GM13976 (cell line): ENCODE data around the gene VPS51.

ENCODE experiments used
- DNase-seq: peaks from one replicate; pipeline ENCODE4 v3.0.0; 2012; ENCODE audit warnings: low spot score
- in situ Hi-C: fragments of 300-500 bp; cut with MboI; formaldehyde crosslinking; loops from one replicate; pipeline ENCODE4 v1.12.0; 2022; ENCODE audit warnings: low sequenced_read_pairs, mixed read lengths, inconsistent platforms; ENCODE audit not compliant: unreplicated experiment
- TF ChIP-seq, protein P1 (sequence below): IDR thresholded peaks from 2 replicates; pipeline ENCODE4 v1.5.1; 2012; ENCODE audit warnings: borderline replicate concordance, mild to moderate bottlenecking; ENCODE audit not compliant: insufficient read depth; ENCODE audit errors: extremely low read depth, missing control alignments, control extremely low read depth

VPS51 gene

GRCh38 chr11:65131417-65131776 is 35.4 kb downstream of the VPS51 start:
- TF ChIP-seq, protein P1, sequence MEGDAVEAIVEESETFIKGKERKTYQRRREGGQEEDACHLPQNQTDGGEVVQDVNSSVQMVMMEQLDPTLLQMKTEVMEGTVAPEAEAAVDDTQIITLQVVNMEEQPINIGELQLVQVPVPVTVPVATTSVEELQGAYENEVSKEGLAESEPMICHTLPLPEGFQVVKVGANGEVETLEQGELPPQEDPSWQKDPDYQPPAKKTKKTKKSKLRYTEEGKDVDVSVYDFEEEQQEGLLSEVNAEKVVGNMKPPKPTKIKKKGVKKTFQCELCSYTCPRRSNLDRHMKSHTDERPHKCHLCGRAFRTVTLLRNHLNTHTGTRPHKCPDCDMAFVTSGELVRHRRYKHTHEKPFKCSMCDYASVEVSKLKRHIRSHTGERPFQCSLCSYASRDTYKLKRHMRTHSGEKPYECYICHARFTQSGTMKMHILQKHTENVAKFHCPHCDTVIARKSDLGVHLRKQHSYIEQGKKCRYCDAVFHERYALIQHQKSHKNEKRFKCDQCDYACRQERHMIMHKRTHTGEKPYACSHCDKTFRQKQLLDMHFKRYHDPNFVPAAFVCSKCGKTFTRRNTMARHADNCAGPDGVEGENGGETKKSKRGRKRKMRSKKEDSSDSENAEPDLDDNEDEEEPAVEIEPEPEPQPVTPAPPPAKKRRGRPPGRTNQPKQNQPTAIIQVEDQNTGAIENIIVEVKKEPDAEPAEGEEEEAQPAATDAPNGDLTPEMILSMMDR, result no peak
- in situ Hi-C loops, result no loop called here
- no peak for DNase-seq

DNA sequence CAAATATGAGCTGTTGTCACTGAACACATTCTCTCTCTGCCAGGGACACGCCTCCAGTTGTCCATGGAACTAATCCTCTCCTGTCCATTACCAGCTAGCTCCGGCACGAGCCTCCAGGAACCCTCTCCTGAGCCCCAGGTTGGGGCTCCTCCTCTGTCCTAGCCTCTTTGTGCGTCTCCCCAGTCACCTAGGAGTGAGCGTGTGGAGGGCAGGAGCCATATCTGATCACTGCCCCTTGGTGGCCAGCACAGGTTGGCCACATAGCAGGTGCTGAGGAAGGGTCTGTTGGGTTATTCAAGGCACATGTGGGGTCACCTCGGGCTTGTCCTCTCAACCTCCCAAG is 35.9 kb downstream of the VPS51 start:
- TF ChIP-seq, protein P1, result no peak
- no peak for DNase-seq
- in situ Hi-C loops, result no loop called here

DNA sequence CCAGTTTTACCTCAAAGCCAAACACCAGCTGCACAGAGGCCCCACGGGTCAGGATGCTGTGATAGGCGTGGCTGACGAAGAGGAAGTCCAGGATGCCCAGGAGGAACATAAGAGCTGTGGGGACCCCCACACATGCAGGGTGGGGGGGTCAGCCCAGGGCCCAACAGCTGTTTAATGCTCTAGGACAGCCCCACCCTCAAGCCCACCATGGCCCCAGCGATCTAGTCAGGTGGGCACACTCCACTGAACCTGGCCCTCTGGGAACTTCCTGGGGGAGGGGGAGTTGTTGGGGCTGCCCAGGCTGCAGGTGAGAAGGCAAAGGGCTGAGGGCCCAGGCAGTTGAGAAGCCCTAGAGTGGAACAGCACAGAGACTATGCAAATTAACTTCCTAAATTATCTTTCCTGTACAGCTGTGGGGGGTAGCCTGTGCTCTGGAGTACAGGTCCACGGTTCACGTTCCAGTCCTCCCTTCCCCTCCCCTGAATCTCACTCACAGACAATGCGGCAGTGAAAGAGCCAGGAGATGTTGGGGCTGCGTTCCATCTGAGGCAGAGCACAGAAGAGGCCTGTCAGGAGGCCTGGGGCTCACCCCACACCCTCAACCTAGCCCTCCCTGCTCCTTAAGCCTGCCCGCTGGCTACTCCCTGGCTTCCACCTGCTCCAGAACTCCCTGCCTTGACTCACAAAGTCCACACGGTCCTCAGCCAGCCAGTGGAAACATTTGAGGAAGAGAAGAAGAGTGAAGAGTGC is 36.4 kb downstream of the VPS51 start:
- DNase-seq, result peak; percentile 69
- in situ Hi-C loops, result no loop called here
- TF ChIP-seq, protein P1, result no peak

- in situ Hi-C loops, result no loop called here
- DNase-seq, result peak; percentile 74
- TF ChIP-seq, protein P1, result no peak
Observed at GRCh38 chr11:65132988-65133700, 37.1 kb downstream of the VPS51 start.

DNA sequence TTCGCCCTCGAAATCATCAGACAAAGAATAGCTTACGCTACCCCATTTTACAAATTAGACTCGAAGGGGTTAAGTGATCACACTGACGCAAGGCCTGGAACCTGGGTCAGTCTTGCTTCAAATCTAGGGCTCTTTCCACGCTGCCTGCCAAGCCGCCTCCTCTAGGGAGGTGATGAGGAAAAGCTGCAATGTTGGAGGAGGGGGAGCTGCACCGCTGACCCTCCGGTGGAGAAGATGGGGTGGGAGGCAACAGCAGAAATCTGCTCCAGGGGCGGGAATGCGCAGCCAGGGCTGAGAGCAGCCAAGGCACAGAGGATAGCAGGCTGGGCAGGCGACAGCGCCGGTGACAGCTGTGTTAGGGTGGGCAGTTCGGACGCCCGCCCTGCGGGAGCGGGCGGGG is 37.7 kb downstream of the VPS51 start:
- no peak for DNase-seq
- TF ChIP-seq, protein P1, result no peak
- in situ Hi-C loops, result no loop called here

DNA sequence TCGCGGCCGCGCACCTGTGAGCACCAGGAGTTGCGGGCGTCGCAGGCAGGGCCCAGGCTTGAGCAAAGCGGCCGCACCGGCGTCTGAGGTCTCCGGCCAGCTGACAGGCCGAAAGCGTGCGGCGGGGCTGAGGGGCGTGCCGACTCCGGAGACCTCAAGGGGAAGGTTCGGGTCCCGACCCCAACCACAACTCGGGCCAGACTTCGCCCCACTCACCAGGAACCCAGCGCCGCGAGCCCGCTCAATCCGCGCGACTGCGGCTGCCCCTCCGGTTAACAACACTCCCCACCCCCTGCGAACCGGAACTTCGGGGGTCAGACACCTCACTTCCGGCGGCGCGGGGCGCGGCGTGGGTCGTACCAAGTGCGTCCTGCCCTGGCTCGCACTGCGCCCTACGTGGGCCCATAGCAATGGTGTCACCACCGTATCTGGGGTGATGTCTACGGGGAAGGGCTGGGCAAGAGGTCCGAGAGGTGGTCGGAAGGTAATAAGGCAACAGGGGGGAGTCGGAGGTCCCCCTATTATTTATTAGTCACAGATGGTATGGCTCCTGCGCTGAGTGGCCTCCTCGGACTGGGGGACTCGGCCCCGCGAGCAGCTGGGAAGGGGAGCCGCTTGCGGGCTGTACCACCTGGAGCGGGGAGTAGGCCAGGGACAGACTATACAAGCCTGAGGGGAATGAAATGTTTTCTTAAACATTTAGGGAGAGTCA is 38.4 kb downstream of the VPS51 start, which contains the start of gene SYVN1:
Gene SYVN1 (minus strand): TSS at position 280 of the 712 bp plus-strand sequence. CDS start 918 bp downstream, outside the sequence.
- peak; percentile 93 for DNase-seq
- TF ChIP-seq, protein P1, result no peak
- in situ Hi-C loops, result no loop called here
